Activated T-cell treated with anti-CD3 and anti-CD28 coated beads, Interleukin-2, amount 50 U/mL, for 48 hours (primary cell): Measurements from ENCODE around the gene SHLD1.
"Not testable (repeated sequence)": the region's sequence is repeated elsewhere in the genome, so short reads cannot be mapped to it uniquely, and the experiment has no call there.

ENCODE experiments used
- DNase-seq, 2 experiments: peaks; one replicate each; pipeline ENCODE4 v3.0.0-alpha.2; 2020

Gene SHLD1

DNA sequence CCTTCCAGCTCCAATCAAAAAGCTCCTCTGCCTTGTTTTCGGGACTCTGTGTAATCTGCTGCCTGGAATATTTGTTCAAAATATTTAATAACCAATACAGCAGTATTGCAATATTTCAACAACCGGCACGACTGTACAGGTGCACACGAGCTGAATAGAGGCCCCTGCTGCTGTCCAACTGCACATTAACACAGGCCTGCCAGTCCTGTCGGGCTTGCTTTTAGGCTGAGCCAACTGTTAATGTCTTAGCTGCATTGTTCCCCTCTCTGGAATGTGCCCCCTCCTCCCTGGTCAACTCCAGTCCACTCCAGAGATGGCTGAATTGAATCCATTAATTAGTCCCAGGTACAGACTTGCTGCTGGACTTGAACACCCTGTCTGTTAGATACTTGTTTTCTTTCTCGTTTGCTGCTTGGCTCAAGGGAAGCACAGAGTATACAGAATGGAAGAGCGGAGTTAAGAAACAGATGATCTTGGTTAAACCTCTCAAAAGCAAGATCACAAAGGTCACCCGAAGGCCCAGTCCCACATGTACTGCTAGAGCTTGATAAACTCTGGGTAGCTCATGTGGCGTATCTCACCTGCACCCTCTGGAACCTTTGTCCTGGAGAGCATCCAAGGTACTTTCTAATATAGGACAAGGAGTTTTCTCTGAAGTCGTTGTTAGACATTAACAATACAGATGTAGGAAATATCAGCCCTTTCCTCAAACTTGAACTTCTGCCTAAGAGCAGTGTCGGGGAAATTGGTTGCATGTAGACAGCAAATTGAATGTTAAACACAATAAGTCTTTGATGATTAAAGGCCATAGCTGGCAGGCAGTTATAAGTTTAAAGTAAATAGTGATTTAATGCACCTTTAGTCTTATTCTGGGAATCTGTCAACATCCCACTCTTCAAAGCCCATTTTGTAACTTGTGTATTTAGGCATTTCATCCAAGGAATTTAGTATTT lies 31.9 kb downstream of the SHLD1 start:
- DNase-seq: no peak

DNA sequence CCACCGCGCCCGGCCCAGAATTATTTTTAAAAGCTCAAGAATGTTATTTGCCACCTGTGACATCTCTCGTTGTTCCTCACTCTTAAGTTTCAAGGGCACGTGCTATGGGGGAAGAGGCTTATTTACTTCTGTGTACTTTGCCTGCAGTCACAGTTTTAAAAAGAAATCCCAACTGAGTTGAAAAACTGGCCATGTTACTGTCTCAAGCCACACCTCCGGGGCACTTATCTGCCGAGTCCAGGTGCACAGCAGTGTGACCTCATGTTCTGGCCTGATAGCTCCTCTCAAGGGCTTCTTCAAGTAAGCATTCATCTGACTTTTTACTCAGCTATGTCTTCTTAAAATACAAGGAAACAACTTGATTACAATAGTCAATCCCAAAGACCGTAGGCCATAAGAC lies 34.5 kb downstream of the SHLD1 start:
- DNase-seq: no peak

DNA sequence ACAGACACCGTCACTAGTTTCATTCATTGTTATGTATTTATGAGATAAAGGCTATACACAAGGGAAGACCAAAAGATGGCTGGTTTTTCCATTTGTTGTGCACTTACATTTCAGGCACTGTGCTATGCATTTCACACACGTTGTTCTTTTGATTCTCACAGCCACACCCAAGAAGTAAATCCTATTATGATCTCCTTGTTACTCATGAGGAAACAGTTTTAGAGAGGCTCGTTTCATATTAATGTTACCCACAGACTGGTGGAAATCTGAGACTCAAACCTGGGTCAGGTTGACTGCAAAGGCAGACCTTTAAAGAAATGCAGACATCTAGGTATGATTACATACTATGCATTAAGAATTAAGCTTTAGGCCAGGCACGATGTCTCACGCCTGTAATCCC lies 34.9 kb downstream of the SHLD1 start:
- DNase-seq: no peak

DNA sequence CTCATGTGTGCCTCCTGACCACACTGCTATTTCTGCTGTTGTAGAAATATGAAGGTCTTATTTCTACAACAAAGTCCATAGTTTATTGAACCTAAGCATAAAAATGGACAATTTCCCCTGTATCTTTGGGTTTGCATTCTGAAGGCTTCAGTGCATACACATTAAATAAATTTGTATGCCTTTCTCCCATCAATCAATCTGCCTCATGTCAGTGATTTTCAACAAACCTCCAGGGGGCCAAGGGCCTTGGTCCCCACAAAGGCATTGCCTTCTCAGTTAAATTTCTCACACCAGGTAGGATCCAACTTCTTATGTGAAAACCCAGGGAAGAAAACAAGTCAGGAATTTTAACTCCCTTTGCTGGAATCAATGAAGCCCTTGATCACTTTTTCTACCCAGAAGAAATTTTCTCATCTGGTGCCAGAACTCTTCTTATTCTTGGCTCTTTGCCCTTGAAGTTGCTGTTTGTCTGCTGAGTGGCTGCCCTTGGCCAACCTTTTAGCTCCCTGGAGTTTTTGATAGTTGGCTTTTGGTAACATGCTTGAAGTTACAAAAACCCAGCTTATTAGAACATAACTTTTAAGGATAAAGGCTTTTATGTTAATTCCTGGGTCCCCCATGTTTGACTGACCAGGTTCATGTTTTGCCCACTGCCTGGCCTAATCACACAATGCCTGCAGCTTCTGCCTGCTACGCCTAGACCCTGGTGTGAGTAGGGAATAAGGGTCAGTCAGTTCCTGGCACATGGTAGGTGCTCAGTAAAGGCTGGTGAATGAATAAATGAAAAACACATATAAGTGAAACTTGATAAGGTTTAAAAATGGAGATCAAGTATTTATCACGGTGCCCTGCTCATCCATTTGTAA lies 37.0 kb downstream of the SHLD1 start:
- no peak for DNase-seq

DNA sequence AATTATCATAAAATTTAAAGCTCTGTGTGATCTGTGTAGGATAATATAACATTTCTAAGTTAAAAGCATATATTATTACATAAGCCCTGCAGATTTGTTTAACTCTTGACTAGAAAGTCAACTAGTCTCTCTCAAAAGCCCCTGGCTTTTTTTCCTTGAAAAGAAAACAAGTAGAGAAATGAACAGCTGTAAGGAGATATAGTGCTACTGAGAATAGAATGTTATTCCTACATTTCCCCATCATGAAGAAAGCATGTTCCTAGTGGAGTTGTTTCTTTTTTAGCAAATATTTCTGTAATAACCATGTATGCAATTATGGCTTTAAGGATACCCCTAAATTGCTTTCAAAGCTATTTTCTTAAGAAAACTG lies 37.6 kb downstream of the SHLD1 start:
- DNase-seq: no peak

DNA sequence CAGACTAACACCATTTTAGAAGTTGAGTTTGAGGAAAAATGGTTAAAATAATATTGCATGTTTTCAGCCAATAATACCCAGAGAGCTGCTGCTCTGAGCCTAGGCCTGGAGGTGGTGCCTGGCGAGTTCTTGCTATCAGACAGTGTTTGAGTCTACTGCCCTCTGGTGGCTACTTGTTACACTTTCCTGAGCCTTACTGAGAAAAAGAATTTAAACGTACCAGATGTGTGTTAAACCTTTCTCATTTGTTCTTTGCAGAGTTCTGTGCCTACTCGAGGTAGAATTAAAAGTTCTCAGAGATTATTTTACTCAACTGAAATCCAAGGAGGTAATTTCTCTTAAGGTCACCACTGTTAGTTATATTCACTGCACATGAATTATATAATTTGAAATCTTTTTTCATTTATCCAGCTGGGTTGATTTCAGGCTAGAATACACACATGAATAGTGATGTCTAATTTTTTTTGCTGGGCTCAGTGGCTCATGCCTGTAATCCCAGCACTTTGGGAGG lies 38.2 kb downstream of the SHLD1 start:
- DNase-seq: peak; percentile 69 to 73

DNA sequence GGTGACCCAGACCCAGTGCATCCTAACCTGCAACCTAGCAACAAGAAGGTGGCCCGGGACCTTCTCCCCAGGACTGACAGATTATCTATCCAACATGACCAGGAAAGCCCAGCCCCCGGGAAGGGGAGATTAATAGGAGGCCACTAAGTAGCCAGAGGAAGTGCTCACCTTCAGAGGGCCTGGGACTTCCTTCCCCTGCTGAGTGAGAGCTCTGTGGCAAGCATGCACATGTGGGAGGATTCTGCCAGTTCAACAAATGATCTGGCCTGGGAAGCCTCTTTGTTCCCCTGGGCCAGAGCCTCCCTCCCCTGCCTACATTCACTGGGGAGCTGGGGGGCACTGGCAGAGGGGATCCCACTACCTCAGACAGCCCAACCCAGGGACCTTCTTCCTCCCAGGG lies 39.6 kb downstream of the SHLD1 start:
- DNase-seq: no peak

DNA sequence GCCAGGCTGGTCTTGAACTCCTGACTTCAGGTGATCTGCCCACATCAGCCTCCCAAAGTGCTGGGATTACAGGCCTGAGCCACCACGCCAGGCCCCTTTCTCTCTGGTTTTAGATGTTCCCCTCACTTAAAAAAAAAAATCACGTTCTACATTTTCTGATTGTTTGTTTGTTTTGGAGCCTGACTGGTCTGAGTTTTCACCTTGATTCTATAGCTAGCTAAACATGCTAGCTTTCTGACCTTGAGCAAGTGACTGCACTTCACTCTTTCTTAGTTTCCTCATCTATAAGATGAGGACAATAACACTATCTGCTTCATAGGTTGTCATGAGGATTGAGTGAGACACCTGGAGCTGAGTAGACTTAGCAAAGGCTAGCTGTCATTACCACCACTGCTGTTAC lies 43.7 kb downstream of the SHLD1 start:
- no peak for DNase-seq

DNA sequence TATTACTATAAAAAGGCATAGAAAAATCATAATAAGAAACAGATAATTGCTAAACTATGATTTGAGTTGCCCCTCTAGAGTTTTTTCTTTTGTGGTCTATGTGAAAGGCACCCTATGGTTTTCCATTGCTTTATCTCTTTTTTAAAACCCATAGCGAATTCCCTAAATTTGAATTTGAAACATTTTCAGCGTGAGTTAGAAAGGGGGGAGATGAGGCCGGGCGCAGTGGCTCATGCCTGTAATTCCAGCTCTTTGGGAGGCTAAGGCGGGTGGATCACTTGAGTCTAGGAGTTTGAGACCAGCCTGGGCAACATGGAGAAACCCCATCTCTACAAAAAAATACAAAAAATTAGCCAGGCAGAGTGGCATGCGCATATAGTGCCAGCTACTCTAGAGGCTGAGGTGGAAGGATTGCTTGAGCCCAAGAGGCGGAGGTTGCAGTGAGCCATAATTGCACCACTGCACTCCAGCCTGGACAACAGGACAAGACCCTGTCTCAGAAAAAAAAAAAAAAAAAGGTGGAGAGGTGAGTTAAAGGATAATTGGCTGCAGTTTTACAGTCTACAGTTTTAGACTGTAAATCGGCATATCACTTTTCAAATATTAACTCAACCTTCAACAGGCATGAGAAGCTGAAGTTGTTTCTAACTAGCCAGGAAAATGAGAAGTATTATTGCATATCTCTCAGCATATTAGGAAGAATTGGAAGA lies 46.3 kb downstream of the SHLD1 start:
- no peak for DNase-seq

DNA sequence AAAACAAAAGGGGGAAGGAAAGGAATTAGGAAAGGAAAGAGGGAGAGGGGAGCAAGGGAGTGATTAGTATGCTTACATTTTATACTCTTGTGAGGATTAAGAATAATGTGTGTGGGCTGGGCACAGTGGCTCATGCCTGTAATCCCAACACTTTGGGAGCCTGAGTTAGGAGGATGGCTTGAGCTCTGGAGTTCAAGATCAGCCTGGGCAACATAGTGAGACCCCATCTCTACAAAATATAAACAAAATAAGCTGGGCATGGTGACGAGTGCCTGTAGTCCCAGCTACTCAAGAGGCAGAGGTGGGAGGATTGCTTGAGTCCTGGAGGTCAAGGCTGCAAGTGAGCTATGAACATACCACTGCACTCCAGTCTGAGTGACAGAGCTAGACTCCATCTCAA lies 47.0 kb downstream of the SHLD1 start:
- DNase-seq: no peak

DNA sequence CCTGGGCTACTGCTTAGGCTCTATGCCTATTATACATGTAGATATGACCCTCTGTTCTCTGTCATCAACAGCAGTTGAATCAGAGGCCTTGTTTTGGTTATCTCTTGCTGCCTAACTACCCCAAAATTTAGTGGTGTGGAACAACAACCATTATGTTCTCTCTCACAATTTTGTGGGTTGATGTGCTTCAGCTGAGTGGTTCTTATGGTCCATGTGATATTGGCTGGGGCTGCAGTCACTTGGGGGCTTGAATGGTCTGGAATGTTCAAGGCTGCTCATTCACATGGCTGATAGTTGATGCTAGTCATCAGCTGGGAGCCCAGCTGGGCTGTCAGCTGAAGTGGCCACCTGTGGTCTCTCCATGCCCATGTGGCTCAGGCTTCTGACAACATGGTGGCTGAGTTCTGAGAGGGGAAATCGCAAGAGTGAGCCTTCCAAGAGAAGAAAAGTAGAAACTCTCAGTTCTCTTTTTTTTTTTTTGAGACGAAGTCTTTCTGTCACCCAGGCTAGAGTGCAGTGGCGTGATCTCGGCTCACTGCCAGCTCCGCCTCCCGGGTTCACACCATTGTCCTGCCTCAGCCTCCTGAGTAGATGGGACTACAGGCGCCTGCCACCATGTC lies 47.8 kb downstream of the SHLD1 start:
- DNase-seq: no peak

DNA sequence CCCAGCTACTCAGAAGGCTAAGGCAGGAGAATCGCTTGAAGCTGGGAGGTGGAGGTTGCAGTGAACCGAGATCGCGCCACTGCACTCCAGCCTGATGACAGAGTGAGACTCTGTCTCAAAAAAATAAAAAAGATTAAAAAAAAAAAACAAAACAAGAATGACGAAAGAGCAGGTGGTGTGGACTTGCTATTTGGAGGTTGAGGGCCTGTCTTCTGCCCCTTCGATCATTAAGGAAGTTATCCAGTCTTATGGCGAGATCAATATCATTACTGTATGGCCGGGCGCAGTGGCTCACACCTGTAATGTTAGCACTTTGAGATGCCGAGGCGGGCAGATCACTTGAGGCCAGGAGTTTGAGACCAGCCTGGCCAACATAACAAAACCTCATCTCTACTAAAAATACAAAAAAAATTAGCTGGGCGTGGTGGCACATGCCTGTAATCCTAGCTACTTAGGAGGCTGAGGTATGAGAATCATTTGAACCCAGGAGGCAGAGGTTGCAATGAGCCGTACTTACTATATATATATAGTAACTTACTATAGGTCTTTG lies 53.6 kb downstream of the SHLD1 start:
- not testable (repeated sequence) for DNase-seq

DNA sequence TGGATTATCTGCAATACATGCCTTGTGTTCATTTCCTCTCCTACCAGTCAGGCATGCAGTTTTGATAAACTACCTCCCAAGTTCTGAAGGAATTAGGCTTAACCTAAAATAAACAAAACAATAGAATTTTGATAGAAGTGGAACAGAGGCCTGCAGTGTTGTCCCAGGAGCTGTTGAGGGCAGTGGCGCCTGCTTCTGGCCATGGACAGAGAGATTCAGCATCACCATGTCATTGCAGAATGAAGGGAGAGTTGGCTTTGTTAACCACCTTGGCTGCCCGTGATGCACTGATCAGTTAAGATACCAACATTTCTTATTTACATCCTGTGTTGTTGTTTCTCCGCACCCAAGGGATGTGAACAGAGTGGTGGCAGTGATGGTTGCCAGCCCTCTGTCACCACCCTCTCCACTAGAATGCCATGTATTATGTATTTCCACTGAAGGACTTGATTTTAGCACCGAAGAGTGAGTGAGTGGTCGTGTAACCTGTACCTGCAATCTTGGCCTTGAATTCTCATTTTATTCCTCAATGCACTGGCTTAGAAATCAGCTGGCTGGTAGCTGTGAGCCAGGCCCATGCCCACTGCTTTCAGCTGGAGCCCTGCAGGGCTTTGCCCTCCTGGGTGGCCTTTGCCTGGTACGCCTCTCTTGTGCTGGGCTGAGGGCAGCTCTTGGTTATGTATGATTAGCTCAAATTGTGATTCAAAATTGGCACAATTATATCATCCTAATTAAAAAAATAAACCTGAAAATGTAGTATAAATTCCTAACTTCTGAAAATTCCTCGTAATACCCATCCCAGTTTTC lies 56.5 kb downstream of the SHLD1 start:
- DNase-seq: no peak

DNA sequence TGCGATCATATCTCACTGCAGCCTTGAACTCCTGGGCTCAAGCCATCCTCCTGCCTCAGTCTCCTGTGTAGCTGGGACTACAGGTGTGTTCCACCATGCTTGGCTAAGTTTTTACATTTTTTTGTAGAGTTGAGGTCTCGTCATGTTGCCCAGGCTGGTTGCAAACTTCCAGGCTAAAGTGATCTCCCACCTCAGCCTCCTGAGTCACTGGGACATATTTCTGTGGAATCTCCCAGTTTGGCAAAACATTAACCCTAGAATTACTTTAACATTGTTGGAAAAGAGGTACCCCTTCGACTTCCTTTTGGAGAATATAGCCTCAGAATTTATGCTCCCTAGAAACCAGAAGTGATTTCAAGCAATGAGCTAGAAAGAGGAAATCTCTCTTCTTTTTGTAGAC lies 57.2 kb downstream of the SHLD1 start:
- no peak for DNase-seq

DNA sequence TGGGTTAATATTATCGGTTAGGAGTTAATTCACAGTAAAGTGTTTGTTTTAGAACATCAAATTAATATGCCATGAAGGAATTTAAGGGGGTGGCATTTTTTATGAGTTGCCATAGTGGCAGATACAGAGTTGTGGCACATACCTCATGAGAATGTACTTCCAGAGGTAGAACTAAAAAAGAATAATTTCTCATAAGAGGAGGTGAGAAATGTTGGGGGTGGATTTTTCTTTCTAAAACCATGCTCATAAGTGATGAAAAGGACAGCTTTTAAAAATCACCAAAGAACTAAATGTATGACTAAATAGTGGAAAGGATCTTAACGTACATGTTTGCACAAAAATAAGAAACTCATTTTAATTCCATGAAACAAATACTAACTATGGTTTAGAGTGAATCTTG lies 58.7 kb downstream of the SHLD1 start:
- DNase-seq: no peak

DNA sequence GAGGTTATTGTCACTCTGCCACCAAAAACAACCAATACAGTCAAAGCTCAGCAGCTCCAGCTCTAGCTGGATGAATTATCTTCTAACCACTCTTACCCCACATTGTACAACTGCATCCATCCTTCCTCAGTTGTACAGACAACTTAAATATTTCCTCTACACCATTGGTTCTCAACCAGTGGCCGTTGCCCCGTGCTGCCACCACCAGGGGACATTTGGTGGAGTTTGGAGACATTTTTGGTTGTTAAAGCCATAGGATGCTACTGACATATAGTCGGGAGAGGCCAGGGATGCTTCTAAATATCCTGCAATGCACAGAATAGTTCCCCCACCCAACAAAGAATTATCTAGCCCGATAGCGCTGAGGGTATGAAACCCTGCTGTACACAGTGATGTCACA lies 59.3 kb downstream of the SHLD1 start:
- DNase-seq: no peak

DNA sequence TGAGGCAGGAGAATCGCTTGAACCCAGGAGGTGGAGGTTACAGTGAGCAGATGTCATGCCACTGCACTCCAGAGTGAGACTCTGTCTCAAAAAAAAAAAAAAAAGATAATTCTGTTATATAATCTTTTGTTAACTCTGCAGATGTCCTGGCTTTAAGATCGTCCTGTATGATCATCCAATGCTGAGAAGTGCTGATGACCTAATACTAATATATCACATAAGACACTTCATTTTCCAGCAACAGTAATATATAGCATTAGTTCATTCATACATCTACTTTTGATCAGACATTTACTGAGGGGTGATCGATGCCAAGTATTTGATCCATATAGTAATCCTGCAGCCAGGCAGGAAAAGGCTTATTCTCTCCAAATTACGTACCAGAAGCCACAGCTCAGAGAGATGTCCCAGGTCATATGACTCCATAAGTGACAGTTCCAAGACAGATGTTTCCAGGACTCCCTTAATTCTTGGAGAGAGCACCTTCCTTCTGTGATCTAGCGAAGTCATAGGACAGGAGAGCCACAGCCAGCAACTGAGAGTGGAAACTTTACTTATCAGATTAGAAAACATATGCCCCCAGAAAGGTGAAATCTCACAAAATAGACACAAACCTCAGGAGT lies 60.7 kb downstream of the SHLD1 start:
- no peak for DNase-seq

DNA sequence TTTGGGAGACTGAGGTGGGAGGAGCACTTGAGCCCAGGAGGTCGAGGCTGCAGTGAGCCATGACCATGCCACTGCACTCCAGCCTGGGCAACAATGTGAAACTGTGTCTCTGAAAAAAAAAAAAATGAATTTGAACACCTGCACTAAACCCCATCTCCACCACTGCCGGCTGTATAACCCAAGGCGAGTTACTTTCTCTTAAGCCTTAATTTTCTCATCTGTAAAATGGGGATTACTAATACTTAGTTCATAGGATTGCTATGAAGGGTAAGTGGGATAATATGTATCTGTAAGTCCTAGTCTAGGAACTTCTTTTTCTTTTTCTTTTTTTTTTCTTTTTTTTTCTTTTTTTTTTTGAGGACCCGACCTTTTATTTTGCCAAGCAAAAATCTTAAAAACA lies 61.5 kb downstream of the SHLD1 start:
- no peak for DNase-seq

DNA sequence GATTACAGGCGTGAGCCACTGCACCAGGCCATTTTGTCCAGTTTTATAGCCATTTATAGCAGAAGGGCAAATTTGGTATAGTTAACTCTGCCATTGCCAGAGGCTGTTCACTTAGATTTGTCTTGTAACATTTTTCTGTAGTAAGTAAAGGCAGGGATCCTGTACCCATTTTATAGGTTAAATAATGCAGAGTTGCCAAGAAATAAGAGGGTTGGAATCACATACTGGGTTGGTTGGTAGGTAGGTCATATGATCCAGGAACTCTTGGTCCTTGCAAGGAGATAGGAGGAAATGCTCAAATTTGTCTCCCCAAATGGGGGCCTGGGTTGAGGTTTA lies 68.1 kb downstream of the SHLD1 start:
- no peak for DNase-seq

DNA sequence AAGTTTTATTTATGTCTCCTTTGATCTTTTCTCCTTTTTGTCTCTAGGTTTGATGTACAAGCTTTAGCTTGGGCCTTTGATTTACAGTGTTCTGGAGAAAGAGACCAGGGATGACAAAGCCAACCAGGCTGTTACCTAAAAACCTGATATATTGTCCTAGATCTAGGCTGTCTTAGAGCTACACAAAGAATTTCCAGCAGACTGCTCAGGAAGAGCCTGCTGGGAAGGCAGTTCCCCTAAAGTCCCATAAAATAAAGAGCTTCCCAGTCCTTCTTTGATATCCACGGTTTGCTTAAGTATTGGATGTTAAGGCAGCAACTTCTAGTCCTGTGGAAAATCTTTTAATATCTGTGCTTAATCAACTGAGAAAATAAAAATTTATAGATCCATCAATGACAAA lies 70.5 kb downstream of the SHLD1 start:
- no peak for DNase-seq

DNA sequence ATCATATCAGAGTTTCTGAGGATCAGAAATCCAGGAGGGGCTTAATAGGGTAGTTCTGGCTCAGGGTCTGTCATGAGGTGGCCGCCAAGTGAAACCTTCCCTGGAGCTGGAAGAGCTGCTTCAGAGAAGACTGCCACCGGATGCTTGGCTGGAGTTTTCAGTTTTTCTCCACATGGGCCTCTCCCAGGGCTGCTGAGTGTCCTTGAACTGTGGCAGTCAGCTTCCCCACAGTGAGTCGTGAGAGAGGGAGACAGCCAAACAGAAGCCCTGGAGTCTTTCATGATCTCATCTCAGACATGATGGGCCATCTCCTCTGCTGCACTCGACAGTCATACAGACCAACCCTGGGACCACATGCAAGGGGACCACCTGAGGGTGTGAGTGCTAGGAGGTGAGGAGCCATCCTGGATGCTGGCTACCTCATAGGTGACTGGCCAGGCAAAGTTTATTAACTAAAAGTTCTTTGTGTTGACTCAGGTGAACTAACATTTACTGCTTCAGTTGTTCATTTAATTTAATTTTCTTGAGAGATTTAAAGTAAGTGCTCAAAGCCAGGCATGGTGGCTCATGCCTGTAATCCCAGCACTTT lies 71.5 kb downstream of the SHLD1 start:
- DNase-seq: no peak
